CD4-positive, alpha-beta T cell treated with Interferon alpha-2 for 1 hour (primary cell): ENCODE data around the gene GPR37.

Experiments
- DNase-seq, 2 donors: peaks; one replicate each; pipeline ENCODE4 v3.0.0-alpha.2; 2020 to 2022

The GPR37 gene, protein sequence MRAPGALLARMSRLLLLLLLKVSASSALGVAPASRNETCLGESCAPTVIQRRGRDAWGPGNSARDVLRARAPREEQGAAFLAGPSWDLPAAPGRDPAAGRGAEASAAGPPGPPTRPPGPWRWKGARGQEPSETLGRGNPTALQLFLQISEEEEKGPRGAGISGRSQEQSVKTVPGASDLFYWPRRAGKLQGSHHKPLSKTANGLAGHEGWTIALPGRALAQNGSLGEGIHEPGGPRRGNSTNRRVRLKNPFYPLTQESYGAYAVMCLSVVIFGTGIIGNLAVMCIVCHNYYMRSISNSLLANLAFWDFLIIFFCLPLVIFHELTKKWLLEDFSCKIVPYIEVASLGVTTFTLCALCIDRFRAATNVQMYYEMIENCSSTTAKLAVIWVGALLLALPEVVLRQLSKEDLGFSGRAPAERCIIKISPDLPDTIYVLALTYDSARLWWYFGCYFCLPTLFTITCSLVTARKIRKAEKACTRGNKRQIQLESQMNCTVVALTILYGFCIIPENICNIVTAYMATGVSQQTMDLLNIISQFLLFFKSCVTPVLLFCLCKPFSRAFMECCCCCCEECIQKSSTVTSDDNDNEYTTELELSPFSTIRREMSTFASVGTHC

DNA sequence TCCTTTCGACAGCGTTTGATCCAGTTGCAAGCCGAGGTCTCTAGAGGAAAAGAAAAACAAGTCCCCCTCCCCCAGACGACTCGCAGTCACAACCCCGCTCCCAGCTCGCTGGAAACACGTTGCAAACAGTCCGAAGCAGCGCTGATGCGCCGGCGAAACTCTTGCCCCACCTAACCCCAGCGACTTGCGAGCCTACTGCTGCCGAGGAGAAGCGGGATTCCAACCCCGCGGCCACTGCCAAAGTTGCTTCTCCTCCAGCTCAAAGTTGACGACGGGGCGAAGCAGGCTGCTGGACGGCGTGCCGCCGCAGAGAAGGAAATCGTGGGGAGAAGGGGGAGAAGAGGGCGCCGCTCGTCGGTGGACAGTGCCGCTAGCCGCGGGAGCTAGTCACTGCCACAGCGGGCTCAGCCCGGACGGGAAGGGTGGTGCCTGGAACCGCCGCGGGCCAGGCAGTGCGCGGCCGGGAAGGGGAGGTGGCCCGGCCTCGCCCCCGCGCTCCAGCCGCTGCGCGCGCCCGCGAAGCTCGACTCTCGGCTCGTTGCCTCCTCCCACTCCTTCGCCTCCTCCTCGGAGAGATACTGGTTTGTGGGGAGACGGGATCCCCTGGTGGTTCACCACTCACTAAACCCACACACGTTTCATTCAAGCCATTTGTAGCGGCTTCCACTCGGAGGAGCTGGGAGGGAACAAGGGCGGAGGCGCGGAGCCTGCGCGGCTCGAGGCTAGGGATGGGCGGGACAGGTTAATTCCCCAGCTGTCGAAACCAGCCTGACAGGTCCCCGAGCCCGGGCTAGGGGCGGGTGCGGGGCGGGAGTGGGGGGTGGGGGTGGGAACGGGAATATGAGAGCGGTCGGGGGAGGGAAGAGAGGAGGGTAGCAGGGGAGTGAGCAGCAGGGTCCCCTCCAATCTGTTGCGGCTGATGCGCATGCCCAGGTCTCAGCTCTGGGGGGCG, at the start of gene GPR37:
Gene GPR37, minus strand, starts transcription at position 392 of the 952 bp plus-strand sequence. CDS start 816 bp downstream, outside the sequence.
- peak in 1 of 2 donors; percentile 8 for DNase-seq

DNA sequence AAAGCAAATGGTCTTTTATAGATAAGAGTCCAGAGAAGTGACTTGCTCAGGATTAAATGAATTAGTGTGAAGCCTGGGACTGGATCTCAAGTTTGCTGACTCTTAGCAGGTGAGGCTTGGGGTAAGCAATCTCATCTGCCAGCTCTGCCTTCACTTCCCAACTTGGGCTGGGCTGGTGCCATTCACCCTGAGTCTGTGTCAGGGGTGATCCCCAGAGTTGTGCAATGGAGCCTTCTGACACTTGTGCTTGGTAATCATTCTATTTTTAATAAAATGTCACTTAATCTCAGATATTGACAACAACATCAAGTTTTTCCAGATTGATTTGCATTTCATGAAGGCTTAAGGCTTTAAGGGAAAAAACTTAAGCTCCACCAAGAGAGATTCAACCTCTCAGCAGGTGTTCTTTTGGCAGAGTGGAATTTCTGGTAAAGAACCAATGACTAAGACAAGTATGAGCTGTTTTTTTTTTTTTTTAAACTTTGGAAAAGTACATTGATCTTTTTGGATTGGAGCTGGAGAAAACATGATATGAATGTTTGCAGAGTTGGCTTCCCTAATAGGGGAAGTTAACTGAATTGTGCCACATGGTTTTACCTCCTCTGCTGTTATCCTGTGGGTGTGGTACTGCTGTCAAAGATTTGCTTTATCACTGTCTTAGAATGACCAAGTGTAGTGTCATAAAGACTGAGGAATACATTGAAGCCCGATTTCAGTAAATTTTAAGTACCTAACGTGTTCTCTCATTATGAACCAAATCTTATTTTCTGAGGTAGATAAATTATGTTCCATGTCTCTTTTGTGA, 48.6 kb upstream of the GPR37 start:
- DNase-seq = no peak

DNA sequence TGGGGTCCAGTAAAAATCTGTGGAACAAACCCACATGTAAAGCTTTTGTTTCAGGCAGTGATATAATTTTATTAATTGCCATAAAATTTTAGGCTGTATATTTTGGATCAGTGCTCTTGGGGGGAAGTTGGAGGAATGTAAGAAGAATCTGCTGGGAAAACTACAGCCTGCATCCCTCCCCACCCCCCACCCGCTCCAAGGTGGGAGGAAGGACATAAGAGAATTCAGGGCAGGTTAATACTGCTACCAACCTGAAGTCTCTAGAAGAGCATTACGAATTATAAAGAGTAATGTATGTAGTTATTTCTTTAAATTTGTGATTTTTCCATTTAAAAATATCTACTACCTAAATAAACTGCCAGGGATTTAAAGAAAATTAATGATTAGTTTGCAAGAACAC, 47.2 kb upstream of the GPR37 start:
- no peak for DNase-seq

DNA sequence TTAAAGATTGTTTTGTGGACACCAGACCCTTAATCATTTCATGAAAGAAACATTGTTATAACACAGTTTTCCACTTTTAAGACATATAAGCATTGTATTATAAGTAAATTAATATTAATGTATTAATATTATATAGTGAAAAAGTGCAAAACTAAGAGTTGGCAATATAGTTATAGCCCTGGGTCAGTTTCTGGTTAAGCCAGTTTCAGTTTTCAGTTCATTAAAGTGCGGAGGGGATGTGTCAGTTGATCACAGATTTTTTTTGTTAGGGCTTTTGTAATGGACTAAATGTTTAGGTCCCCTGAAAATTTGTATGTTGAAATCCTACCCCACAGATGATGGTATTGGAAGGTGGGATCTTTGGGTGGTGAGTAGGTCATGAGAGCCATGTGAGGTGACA, 45.7 kb upstream of the GPR37 start:
- DNase-seq = no peak

DNA sequence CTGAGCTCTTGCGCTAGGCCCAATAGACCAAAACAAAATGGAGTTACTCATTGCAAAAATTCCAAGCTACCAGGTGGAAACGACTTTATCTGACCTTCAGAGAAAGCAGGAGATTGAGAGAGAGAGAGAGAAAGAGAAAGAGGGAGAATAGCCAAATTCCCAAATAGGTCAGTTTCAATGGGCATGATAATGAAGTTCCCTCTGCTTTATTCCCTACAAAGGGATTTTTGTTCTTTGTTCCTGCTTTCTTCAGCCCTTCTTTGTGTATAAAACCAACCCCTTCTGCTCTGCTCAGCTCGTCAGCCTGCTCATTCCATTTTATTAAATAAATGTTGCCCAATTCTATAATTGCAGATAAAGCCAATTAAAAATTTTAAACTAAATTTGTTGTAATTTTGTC, 45.0 kb upstream of the GPR37 start:
- DNase-seq = no peak

DNA sequence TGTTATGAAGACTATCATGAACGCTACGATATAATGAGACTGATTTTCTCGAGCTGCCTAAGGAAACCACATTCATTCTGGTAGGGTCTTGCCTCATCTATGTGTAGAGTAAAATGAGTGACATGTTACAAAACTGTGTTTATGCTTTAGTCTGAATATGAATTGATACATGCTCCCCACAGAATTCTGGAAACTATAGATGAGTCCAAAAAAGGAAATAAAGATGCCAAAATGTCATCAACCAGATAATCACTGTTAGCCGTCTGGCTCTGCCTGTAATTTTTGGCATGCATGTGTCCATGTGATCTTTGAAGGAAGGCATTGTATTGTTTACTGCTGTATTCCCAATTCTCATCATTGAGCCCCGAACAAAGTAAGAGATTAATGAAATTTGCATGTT, 42.6 kb upstream of the GPR37 start:
- DNase-seq = no peak

DNA sequence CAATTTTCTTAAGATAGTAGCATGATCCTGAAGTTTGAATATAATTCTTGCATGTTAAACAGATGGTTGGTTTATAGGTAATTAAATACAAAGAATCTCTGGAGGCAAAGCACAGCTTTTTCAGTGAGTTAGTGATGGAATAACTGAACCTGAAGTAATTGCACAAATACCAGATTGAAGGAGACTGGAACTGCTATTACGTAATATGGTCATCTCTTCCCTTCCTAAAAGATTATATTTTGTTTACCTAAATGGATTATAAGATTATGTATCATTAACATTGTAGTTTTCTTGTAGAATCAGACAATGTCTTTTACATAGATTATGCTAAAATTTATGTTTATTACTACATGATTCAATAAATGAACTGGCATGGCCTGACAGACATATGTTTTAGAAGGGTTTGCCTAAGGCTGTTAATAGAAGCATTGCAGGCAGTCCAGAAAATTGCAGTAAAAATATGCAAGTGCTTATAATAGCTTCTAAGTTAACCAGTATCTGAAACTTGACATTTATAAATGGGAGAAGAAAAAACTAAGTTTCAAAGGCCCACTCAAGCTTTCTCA, 35.8 kb upstream of the GPR37 start:
- DNase-seq = no peak

DNA sequence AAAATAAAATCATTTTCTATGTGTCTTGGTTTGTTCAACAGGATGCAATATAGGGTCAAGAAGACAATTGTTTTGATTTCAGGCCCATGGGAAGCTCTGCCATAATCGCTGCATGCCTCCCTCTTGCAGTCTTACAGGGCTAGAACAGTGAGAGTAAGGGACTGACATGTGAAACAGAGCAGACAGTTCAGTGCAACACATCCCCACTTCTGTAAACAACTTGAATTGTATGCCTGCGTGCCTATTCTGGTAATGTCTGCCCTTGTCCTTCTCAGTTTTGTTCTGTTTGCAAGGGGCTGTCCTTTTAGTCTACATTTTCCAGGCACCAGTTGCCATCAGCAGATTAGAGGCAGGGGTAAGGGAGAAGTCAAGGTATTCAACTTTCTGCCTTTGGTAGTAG, 34.8 kb upstream of the GPR37 start:
- DNase-seq = no peak

DNA sequence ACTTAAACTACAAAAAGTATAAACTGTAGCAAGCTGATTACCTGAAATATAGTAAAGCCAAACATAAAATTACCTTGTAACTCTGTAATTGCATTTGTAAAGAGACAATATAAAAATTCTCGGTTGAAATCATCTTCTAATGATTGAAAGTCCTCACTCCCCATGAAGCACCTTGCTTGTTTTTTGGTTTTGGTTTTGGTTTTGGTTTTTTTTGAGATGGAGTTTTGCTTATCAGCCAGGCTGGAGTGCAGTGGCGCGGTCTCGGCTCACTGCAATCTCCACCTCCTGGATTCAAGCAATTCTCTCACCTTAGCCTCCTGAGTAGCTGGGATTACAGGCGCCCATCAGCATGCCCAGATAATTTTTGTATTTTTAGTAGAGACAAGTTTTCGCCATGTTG, 33.9 kb upstream of the GPR37 start:
- no peak for DNase-seq

DNA sequence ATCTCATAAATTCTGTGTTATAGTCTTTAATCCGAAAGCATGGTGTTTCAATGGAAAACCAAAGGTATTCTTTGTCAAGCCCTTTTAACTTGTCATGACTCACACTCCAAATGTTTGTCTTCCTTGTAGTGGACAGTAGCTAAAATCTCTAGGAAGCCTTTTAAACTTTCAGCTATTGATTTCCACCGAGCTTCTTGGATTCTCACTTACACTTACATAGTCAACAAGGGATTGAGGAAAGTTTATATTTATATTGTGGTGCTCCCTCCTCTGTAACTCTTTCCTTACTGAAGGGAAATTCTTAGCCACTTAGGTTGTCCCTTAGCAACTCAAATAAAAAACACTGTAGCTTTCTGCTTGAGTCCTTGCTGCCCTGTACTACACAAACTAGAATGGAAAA, 31.2 kb upstream of the GPR37 start:
- DNase-seq = no peak

DNA sequence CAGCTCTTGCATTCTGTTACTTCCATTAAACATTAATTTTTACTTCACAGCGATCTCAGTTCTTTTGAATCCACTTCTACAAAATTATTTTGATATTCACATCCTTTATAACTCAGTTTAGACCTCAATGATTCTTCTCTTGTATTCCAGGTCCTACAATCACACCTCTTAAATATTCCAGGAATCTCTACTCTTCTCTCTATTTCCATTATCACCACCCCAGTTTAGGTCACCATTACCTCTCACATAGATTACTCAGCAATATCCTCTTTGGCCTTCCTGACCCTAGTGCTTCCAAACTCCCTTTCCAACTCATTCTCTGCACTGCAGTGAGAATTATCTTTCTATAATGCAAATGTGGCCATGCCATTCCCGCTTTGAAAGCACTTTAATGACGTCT, 27.1 kb upstream of the GPR37 start:
- DNase-seq = no peak

DNA sequence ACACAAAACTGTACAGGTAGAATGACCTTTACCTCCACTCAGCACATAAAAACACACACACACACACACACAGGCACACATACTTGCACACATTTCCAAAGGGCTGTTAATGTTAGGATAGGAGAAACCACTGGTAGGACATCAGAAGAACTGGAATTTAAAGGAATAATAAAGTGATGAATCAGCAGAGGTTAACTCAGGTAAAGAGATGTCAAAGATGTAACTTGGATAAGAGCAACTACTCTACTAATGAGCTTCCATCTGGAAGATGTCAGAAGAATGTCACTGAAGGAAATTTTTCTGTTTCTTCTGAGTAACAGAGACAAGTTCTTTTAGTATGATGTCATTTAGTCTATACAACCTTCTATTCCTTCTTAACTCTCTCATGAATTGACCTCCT, 26.4 kb upstream of the GPR37 start:
- DNase-seq = no peak

DNA sequence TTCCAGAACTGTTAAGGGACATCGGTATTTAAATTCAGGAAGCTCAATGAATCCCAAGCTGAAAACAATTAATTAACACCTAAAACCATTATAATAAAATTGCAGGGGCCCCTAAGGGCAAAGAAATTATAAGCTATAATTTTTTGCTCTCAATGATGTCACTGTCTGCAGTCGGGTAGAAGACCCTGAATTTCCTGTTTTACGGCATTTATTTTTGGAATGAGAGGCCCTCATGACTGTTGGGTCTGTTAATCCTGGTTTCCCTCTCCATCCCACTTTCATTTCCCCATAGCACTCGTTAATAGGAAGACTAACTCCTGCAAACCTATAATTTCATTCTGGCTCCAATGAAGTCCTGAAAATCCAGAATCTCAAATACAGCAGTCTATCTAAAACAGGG, 25.8 kb upstream of the GPR37 start:
- no peak for DNase-seq

DNA sequence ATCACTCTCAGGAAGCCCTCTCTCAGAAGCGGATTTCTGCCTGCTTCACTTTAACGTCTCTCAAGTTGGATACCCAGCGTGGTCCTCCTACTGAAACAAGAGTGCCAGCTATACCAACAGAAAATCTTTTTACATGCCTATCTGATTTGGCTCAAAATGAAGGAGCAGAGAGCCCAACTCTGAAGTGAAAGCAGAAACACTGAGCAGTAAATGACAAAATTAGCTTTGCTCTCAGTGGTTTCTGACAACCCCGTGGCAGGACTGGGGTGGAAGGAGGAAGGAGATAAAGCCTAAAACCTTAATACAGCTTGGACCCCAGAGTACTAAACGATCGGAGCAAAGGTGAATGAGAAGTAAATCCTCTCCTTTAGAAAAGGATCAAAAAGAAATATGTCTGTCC, 25.1 kb upstream of the GPR37 start:
- DNase-seq = no peak

DNA sequence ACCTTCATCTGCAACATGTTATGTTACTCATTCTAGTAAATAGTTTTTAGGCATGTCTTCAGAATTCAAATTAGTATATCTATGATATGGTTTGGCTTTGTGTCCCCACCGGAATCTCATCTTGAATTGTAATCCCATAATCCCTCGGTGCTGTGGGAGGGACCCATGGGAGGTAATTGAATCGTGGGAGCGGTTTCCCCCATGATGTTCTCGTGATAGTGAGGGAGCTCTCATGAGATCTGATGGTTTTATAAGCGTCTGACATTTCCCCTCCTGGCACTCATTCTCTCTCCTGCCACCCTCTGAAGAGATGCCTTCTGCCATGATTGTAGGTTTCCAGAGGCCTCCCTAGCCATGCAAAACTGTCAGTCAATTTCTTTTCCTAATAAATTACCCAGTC, 20.4 kb upstream of the GPR37 start:
- no peak for DNase-seq

DNA sequence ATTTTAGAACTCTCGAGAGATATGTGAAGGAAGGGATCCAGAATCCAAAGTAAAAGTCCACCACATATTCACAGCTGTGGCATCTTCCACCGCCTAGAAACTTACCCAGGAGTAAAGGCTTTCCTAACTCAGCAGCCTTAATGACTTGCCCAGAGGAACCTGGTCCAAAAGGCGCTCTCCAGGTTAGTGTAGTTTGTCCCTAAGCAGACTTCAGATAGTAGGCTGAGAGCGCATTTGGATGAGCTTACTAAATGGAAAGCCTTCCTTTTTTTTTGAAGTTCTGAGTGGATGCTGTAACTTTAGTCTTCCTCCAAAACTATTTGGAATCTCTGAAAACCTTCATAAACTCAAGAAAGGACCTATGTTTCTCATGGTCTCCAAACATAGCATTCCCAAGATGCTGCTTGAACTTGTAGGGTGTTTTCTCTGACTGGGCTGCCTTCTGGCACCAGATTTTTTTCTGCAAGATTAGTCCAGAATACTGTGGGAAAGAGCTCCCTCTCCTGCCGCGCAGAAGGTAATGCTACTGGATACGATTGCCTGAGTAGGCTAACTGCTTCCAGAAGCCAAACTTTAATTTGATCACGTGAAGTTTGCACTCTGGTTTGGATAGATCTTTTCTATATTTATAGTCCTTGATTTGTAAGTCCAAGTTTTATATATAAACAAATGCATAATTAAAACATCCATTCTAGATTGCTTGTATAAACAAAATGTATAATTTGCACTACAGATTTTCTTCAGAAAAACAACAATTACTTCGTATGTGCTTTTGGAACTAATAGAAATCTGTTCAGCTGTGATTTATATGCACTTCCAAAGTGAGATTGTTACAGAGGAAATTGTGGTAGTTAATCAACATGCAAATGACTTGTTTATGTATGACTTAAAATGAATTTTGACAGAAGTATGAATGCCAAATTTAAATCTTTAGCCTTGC, 19.6 kb upstream of the GPR37 start:
- no peak for DNase-seq

DNA sequence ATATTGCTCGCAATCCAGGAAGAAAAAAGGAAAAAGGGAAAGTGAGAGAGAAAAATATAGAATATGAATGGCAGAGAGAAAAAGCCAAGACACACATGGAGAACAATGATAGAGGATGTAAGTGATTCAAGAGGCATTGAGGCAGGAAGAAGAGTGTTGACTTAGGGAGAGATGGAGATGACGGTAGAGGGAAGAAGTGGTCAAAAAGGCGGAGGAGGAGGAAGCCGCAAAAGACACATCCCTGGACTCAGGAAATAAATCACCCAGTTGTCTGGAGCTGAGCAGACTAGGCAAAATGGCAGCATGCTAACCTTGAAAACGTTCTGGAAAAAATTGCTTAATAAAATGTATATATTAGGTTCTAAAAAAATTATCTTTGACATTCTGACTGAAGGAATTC, 17.7 kb upstream of the GPR37 start:
- DNase-seq = no peak

DNA sequence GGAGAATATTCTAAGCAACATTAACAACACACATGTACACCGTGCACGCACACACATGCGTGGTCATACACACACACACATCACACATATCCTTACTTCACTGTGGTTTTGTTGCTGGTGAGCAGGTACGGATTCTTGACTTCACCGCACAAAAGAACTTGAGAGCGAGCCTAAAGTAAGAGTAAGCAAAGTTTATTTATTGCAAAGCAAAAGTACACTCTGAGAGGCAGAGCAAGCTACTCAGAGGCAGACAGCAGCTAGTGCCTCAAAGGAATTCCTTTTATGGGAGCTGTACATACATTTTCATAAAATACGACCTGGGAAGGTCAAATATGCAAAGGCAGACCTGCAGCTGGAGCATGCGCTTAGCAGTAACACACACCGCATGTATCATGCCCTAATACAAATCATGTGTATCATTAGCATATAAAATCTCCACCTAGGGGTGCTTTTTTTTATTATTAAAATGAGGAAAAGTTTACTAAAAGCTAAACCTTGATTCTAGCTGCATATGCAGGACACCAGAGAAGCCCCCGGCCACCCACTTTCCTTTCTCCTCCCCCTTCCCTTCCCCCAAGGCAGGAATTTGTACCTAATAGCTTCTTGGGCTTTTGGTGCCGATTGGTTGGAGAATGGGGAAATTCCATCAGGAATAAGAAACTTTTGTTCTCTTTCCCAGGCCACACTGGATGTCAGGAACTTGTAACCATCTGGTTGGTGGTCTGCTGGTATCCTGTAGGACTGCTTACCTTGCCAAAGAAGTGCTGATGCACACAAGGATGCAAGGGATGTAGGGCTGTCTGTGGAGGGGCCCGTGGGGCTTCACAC, 16.5 kb upstream of the GPR37 start:
- DNase-seq = no peak

DNA sequence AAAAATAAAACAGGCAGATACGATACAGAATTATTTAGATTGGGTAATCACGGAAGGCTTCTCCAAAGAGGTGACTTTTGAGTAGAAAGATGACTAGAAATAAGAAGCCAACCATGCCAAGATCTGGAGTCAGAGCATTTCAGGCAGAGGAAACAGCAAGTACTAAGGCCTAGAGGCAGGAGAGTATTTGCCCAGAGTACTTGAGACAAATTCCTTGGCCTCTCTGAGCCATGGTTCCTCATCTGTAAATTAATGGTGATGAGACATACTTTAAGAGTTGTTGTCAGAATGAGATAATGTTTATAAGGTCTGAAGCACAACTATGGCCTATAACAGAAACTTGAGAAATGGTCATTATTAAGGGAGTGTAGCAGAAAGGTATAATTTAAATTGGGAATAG, 15.8 kb upstream of the GPR37 start:
- DNase-seq = no peak

DNA sequence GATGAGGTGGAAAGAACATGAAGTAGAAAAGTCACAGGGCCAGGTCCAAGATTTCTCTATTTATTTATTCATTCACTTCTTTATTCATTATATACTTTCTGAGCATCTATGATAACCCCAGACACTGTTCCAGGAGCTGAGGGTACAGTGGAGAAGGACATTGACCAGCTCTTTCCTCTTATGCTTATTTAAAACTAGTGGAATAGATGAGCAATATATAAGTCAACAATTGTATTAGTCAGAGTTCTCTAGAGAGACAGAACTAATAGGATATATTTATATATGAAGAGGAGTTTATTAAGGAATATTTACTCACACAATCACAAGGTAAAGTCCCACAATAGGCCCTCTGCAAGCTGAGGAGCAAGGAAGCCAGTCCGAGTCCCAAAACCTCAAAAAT, 15.0 kb upstream of the GPR37 start:
- DNase-seq = no peak
